Colonic mucosa (tissue), 4 donors: ENCODE data around the gene PBRM1. TPM values are rescaled to one million over a fixed set of nuclear protein-coding genes. Genes with fewer than 3 reads are reported as not detected.

Experiments
- DNase-seq: peaks from one replicate; pipeline ENCODE4 v3.0.0-alpha.2; 2020
- H3K27ac ChIP-seq: fragments of 200-600 bp; one replicate; pipeline ENCODE4 v1.8.0; 2021
- H3K27me3 ChIP-seq: fragments of 200-600 bp; one replicate; pipeline ENCODE4 v1.8.0; 2021
- H3K36me3 ChIP-seq: fragments of 200-600 bp; one replicate; pipeline ENCODE4 v1.8.0; 2021
- H3K4me1 ChIP-seq: fragments of 200-600 bp; one replicate; pipeline ENCODE4 v1.8.0; 2021; ENCODE audit warnings: mild to moderate bottlenecking
- H3K4me3 ChIP-seq: fragments of 200-600 bp; one replicate; pipeline ENCODE4 v1.8.0; 2021
- H3K9ac ChIP-seq, 2 donors: one replicate each; pipeline ENCODE4 v1.7.0; 2013; ENCODE audit warnings: control low read depth in 2 of 2, low read depth in 2 of 2, low read length in 2 of 2
- H3K9me3 ChIP-seq: fragments of 200-600 bp; one replicate; pipeline ENCODE4 v1.8.0; 2021
- CTCF ChIP-seq: fragments of 200-600 bp; IDR thresholded peaks from one replicate; pipeline ENCODE4 v1.8.0; 2022; ENCODE audit warnings: antibody characterized with exemption, mild to moderate bottlenecking
- intact Hi-C: fragments of 100-400 bp; cut with DNase I; formaldehyde crosslinking; loops from one replicate; pipeline ENCODE4 v1.14.1; 2022
- total RNA-seq, 2 donors: library from RNA; stranded (reverse); fragmentation: NEBNext Ultra II Directional in 1 of 2; extraction: Animal tissue kit (Norgen Biotek cat#: 25700) in 1 of 2; gene quantifications; one replicate each; pipeline ENCODE4 v1.2.1, GENCODE V29; 2021
- donor health status: healthy.
- donor health status: DM: no; HTN: no; CAD: no.
- donor health status: DM: no; HTN: no; CAD: no.

The PBRM1 gene
- total RNA-seq, 2 donors from 2014 or later, result 53.6 to 65.7 TPM

- Histone ChIP-seq H3K27ac (no peak overlapping the region), H3K4me1 (no peaks in the 10 kb centered on the region), H3K9me3 (no peaks in the 10 kb centered on the region), H3K27me3 (no peaks in the 10 kb centered on the region), H3K36me3 (no peaks in the 10 kb centered on the region), H3K9ac (peak overlapping the region in 1 of 2 donors; percentile 2), H3K4me3 (no peak overlapping the region)
- no peak for DNase-seq
- intact Hi-C loops, result no loop called here
- TF ChIP-seq CTCF, result no peak
Measured at GRCh38 chr3:52514576-52514975, 171.1 kb downstream of the PBRM1 start.

- intact Hi-C loops, result no loop called here
- Histone ChIP-seq H3K36me3 (no peaks in the 10 kb centered on the region), H3K27me3 (no peaks in the 10 kb centered on the region), H3K9me3 (no peaks in the 10 kb centered on the region), H3K4me1 (no peaks in the 10 kb centered on the region), H3K4me3 (no peak overlapping the region), H3K9ac (no peak overlapping the region), H3K27ac (no peak overlapping the region)
- DNase-seq, result no peak
- TF ChIP-seq CTCF, result no peak
Measured at GRCh38 chr3:52513281-52513680, 172.4 kb downstream of the PBRM1 start.

GRCh38 chr3:52512727-52513126 is 173.0 kb downstream of the PBRM1 start:
- Histone ChIP-seq H3K9ac (no peak overlapping the region), H3K27ac (no peak overlapping the region), H3K9me3 (no peaks in the 10 kb centered on the region), H3K4me1 (no peaks in the 10 kb centered on the region), H3K36me3 (no peaks in the 10 kb centered on the region), H3K27me3 (no peaks in the 10 kb centered on the region), H3K4me3 (no peak overlapping the region)
- TF ChIP-seq CTCF, result no peak
- DNase-seq, result no peak
- intact Hi-C loops, result no loop called here

GRCh38 chr3:52512105-52512504 is 173.6 kb downstream of the PBRM1 start:
- intact Hi-C loops, result no loop called here
- no peak overlapping the region for H3K27ac ChIP-seq
- H3K4me3 ChIP-seq, result no peak overlapping the region
- H3K4me1 ChIP-seq, result no peaks in the 10 kb centered on the region
- no peaks in the 10 kb centered on the region for H3K9me3 ChIP-seq
- no peak for DNase-seq
- H3K36me3 ChIP-seq, result no peaks in the 10 kb centered on the region
- H3K27me3 ChIP-seq, result no peaks in the 10 kb centered on the region
- no peak overlapping the region for H3K9ac ChIP-seq
- no peak for TF ChIP-seq CTCF

GRCh38 chr3:52511509-52511908 is 174.2 kb downstream of the PBRM1 start:
- TF ChIP-seq CTCF, result no peak
- H3K4me3 ChIP-seq, result no peak overlapping the region
- intact Hi-C loops, result no loop called here
- H3K9ac ChIP-seq, result no peak overlapping the region
- DNase-seq, result no peak
- no peaks in the 10 kb centered on the region for H3K27me3 ChIP-seq
- no peak overlapping the region for H3K27ac ChIP-seq
- no peaks in the 10 kb centered on the region for H3K36me3 ChIP-seq
- no peaks in the 10 kb centered on the region for H3K4me1 ChIP-seq
- no peaks in the 10 kb centered on the region for H3K9me3 ChIP-seq
